Ishikawa (cell line): Measurements from ENCODE around the gene GBF1.

Source experiments
- CEBPB ChIP-seq: IDR thresholded peaks from 2 replicates; pipeline ENCODE4 v1.6.1; 2012
- CREB1 ChIP-seq: IDR thresholded peaks from 2 replicates; pipeline ENCODE4 v1.6.1; 2012; ENCODE audit warnings: low read depth
- EGR1 ChIP-seq: IDR thresholded peaks from 2 replicates; pipeline ENCODE4 v1.6.1; 2012
- EP300 ChIP-seq: IDR thresholded peaks from 2 replicates; pipeline ENCODE4 v1.6.1; 2012; ENCODE audit warnings: borderline replicate concordance
- FOXM1 ChIP-seq: IDR thresholded peaks from 2 replicates; pipeline ENCODE4 v1.6.1; 2012; ENCODE audit warnings: low read depth, borderline replicate concordance
- NFIC ChIP-seq: IDR thresholded peaks from 2 replicates; pipeline ENCODE4 v1.6.1; 2012
- RAD21 ChIP-seq: IDR thresholded peaks from 2 replicates; pipeline ENCODE4 v1.6.1; 2012; ENCODE audit warnings: low read depth
- REST ChIP-seq: IDR thresholded peaks from 2 replicates; pipeline ENCODE4 v1.6.1; 2012; ENCODE audit warnings: low read depth, mild to moderate bottlenecking
- TAF1 ChIP-seq: IDR thresholded peaks from 2 replicates; pipeline ENCODE4 v1.6.1; 2012; ENCODE audit warnings: low read depth, mild to moderate bottlenecking
- TCF12 ChIP-seq: IDR thresholded peaks from 2 replicates; pipeline ENCODE4 v1.6.1; 2012; ENCODE audit warnings: low read depth
- TEAD4 ChIP-seq: IDR thresholded peaks from 2 replicates; pipeline ENCODE4 v1.6.1; 2012
- USF1 ChIP-seq: IDR thresholded peaks from 2 replicates; pipeline ENCODE4 v1.6.1; 2012
- YY1 ChIP-seq: IDR thresholded peaks from 2 replicates; pipeline ENCODE4 v1.6.1; 2012; ENCODE audit warnings: low read depth
- ZBTB7A ChIP-seq: IDR thresholded peaks from 2 replicates; pipeline ENCODE4 v1.6.1; 2012; ENCODE audit warnings: low read depth
- TF ChIP-seq, protein P1 (sequence below): IDR thresholded peaks from 2 replicates; pipeline ENCODE4 v1.6.1; 2012

The GBF1 gene

DNA sequence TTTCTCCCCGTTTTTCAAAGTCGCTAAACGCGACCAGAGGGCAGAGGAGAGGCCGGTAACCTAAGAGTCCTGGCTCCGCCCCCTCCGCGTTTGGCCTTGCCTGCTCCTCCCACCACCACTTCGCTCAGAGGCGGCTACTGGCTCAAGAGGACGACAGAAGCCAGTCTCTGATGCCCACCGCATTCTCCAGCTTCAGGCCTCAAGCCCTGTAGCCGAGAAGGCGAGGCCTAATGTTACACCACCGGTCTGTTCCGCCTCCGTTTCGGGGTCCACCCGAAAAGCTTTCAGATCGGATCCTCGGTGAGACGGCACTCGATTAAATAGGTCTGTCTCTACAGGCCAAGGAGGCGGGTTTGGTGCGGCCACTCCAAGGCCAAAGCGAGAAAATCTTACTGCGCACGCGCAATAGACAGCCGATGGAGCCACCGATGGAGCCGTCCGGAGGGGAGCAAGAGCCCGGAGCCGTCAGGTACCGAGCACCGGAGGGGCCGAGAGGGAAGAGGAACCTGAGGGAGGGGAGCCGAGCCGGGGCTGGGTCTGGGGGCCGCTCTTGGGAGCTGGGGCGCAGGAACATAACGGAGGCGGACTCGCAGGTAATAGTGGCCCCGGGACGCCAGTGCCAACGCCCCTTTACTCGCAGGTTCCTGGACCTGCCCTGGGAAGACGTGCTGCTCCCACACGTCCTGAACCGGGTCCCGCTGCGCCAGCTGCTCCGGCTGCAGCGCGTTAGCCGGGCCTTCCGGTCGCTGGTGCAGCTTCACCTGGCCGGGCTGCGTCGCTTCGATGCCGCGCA lies 175.6 kb downstream of the GBF1 start, which contains the start of gene FBXL15:
FBXL15 (plus strand) TSS at position 123 of the 793 bp plus-strand sequence; CDS start at position 417, 294 bp downstream.
- TF ChIP-seq TEAD4 = no peak; the same call in 1 of the 2 replicates
- peak; percentile 1; the same call in 1 of the 2 replicates for TF ChIP-seq REST
- 0 out of 2 replicates have a peak, but pooled peaks have one; percentile 2 for TF ChIP-seq RAD21
- peak; percentile 63; the same call in 1 of the 2 replicates for TF ChIP-seq ZBTB7A
- peak; percentile 86 for TF ChIP-seq TCF12
- TF ChIP-seq, protein P1, sequence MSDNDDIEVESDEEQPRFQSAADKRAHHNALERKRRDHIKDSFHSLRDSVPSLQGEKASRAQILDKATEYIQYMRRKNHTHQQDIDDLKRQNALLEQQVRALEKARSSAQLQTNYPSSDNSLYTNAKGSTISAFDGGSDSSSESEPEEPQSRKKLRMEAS = peak; percentile 59; the same call in 1 of the 2 replicates
- TF ChIP-seq FOXM1 = 0 out of 2 replicates have a peak, but pooled peaks have one; percentile 34
- no peak for TF ChIP-seq EP300
- peak; percentile 28; the same call in 1 of the 2 replicates for TF ChIP-seq EGR1
- peak; percentile 83; the same call in 1 of the 2 replicates for TF ChIP-seq TAF1
- TF ChIP-seq NFIC = peak; percentile 45; the same call in 1 of the 2 replicates
- 0 out of 2 replicates have a peak, but pooled peaks have one; percentile 16 for TF ChIP-seq CEBPB
- peak; percentile 76 for TF ChIP-seq YY1
- peak; percentile 49; the same call in 1 of the 2 replicates for TF ChIP-seq CREB1
- peak; percentile 35; the same call in 1 of the 2 replicates for TF ChIP-seq USF1

- no peak; the same call in 1 of the 2 replicates for TF ChIP-seq TEAD4
- TF ChIP-seq YY1 = no peak
- TF ChIP-seq EP300 = no peak
- TF ChIP-seq TCF12 = no peak
- TF ChIP-seq ZBTB7A = peak; percentile 92
These were observed 176.1 kb downstream of the GBF1 start for GRCh38 chr10:102421507-102421756.

DNA sequence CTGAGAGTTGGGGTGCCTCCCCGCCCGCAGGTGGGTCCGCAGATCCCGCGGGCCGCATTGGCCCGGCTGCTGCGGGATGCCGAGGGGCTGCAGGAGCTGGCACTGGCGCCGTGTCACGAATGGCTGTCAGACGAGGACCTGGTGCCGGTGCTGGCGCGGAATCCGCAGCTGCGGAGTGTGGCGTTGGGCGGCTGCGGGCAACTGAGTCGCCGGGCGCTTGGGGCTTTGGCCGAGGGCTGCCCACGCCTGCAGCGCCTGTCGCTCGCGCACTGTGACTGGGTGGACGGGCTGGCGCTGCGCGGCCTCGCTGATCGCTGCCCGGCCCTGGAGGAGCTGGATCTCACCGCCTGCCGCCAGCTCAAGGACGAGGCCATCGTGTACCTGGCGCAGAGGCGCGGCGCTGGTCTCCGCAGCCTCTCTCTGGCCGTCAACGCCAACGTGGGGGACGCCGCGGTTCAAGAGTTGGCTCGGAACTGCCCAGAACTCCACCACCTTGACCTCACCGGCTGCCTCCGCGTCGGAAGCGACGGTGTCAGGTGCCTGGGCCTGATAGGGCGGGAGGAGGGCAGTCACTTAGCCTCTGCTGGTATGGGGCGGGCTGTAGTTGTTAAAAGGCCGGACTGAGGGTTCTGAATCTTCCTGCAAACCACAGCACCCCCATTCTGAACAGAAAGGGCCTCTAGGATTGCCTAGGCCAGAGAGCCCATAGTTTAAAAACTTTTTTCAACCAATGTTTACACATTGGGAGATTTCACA lies 176.6 kb downstream of the GBF1 start:
- no peak for TF ChIP-seq RAD21
- no peak for TF ChIP-seq TAF1
- TF ChIP-seq REST = 0 out of 2 replicates have a peak, but pooled peaks have one; percentile 7
- peak; percentile 67 for TF ChIP-seq USF1
- TF ChIP-seq TCF12 = no peak
- TF ChIP-seq FOXM1 = no peak
- TF ChIP-seq EGR1 = peak; percentile 42; the same call in 1 of the 2 replicates
- no peak for TF ChIP-seq ZBTB7A
- 0 out of 2 replicates have a peak, but pooled peaks have one; percentile 15 for TF ChIP-seq TEAD4
- TF ChIP-seq CEBPB = no peak
- TF ChIP-seq NFIC = peak; percentile 25; the same call in 1 of the 2 replicates
- no peak; the same call in 1 of the 2 replicates for TF ChIP-seq EP300
- TF ChIP-seq YY1 = peak; percentile 29; the same call in 1 of the 2 replicates
- no peak for TF ChIP-seq CREB1
- TF ChIP-seq, protein P1 = peak; percentile 79

DNA sequence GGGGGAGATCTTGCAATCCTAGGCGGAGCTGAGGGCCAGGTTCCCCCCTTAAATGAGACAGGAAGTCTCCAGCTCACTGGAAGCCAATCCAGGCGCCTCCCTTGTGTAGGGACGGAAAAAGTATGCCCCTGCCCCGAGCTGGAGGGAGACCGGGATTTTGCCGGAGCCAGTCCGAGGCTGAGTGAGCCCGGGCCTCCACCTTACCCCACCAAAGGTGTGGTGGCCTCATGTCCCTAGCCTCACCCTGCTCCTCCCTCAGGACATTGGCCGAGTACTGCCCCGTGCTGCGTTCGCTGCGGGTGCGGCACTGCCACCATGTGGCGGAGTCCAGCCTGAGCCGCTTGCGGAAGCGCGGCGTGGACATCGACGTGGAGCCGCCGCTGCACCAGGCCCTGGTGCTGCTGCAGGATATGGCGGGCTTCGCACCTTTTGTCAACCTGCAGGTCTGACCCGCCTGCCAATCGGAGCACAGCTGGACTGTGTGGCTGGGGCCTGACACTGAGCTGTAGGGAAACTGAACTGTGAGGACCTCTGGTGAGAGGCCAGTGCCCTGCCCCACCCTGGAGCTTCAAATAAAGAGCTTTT lies 177.3 kb downstream of the GBF1 start:
- TF ChIP-seq ZBTB7A (no peak), RAD21 (peak; percentile 48; the same call in 1 of the 2 replicates), YY1 (0 out of 2 replicates have a peak, but pooled peaks have one; percentile 43), EP300 (no peak)
- TF ChIP-seq, protein P1 = peak; percentile 86
